Effector memory CD4-positive, alpha-beta T cell (primary cell): ENCODE results near the gene KERA.

Experiments
- DNase-seq, 3 donors: peaks; one replicate each; pipeline ENCODE4 v3.0.0-alpha.2; 2020
- H3K27ac ChIP-seq: 2 replicates; pipeline ENCODE4 v1.7.0; 2013; ENCODE audit warnings: mild to moderate bottlenecking, low read length, moderate library complexity; ENCODE audit not compliant: insufficient read depth, poor library complexity, severe bottlenecking
- H3K27me3 ChIP-seq: replicated peaks from 2 replicates; pipeline ENCODE4 v1.7.0; 2013; ENCODE audit warnings: mild to moderate bottlenecking, low read length; ENCODE audit not compliant: insufficient read depth, control insufficient read depth, poor library complexity, severe bottlenecking
- H3K36me3 ChIP-seq: 2 replicates; pipeline ENCODE4 v1.7.0; 2013; ENCODE audit warnings: mild to moderate bottlenecking, low read length, moderate library complexity; ENCODE audit not compliant: control insufficient read depth, insufficient read depth
- H3K4me1 ChIP-seq: 2 replicates; pipeline ENCODE4 v1.7.0; 2013; ENCODE audit warnings: low read length, mild to moderate bottlenecking; ENCODE audit not compliant: control insufficient read depth, insufficient read depth, poor library complexity, severe bottlenecking
- H3K4me3 ChIP-seq: 2 replicates; pipeline ENCODE4 v1.7.0; 2013; ENCODE audit warnings: low read length, low read depth, mild to moderate bottlenecking; ENCODE audit not compliant: insufficient read depth, poor library complexity, severe bottlenecking
- H3K9me3 ChIP-seq: 2 replicates; pipeline ENCODE4 v1.7.0; 2013; ENCODE audit warnings: mild to moderate bottlenecking, low read length, moderate library complexity; ENCODE audit not compliant: control insufficient read depth
- total RNA-seq, 3 donors: gene quantifications; one replicate each; lab custom pipeline; 2026; lab: John Stamatoyannopoulos, UW

The KERA gene, protein sequence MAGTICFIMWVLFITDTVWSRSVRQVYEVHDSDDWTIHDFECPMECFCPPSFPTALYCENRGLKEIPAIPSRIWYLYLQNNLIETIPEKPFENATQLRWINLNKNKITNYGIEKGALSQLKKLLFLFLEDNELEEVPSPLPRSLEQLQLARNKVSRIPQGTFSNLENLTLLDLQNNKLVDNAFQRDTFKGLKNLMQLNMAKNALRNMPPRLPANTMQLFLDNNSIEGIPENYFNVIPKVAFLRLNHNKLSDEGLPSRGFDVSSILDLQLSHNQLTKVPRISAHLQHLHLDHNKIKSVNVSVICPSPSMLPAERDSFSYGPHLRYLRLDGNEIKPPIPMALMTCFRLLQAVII
- total RNA-seq: 0 reads per million in 3 donors

- Histone ChIP-seq H3K4me1 (no peaks in the 10 kb centered on the region), H3K9me3 (no peaks in the 10 kb centered on the region), H3K27me3 (no peaks in the 10 kb centered on the region), H3K27ac (no peak within 1 kb of the TSS), H3K36me3 (no peaks in the 10 kb centered on the region), H3K4me3 (no peak within 1 kb of the TSS)
- DNase-seq: no peak
Measured at GRCh38 chr12:91057368-91058165, at the start of gene KERA. KERA (minus strand) TSS chr12:91058024; CDS start chr12:91056281, 1,743 bp downstream.

DNA sequence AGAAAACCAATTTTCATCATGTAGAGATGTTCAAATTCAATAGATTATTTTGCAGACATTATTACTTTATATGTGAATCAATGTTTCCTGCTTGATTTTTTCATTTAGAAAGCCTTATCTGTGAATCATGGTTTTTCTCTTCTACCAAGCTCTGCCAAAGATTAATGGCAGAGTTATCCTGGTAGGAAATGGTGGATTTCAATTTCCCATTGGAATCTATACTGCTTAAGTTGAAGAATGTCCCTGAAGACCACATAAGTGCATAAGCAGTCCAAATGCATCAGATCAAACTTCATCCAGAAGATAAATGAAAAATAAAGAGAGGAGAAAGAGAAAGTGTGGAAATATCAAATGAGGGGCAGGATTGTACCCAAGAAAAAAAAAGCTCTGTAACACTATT lies 48.5 kb upstream of the KERA start:
- DNase-seq: no peak
- Histone ChIP-seq H3K4me1 (no peaks in the 10 kb centered on the region), H3K4me3 (no peak overlapping the region), H3K27me3 (no peaks in the 10 kb centered on the region), H3K27ac (no peak overlapping the region), H3K36me3 (no peaks in the 10 kb centered on the region), H3K9me3 (no peaks in the 10 kb centered on the region)

DNA sequence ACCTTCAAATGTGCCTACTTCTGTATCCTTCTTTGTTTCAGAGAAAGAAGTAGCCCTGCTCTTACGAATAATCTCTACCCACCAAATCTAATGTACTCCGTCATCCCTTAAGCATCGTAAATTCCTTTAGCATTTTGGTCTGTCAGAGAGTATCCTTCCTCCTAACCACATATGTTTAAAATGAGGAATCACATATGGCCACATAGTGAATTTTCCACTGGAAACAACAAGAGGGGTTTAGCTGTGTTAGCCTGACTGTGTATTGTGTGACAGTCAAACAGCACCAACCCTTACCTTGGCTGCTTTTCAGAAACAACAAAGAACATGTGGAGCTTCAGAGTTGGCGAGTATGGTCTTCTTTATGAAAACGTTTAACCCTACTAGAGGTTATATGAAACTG lies 48.0 kb upstream of the KERA start:
- Histone ChIP-seq H3K9me3 (no peaks in the 10 kb centered on the region), H3K4me3 (no peak overlapping the region), H3K27ac (no peak overlapping the region), H3K27me3 (no peaks in the 10 kb centered on the region), H3K36me3 (no peaks in the 10 kb centered on the region), H3K4me1 (no peaks in the 10 kb centered on the region)
- no peak for DNase-seq

GRCh38 chr12:91104812-91105466 lies 47.1 kb upstream of the KERA start:
- no peaks in the 10 kb centered on the region for H3K4me1 ChIP-seq
- no peaks in the 10 kb centered on the region for H3K9me3 ChIP-seq
- H3K4me3 ChIP-seq: no peak overlapping the region
- H3K36me3 ChIP-seq: no peaks in the 10 kb centered on the region
- no peak for DNase-seq
- no peak overlapping the region for H3K27ac ChIP-seq
- no peaks in the 10 kb centered on the region for H3K27me3 ChIP-seq

- DNase-seq: no peak
- H3K27me3 ChIP-seq: no peaks in the 10 kb centered on the region
- H3K9me3 ChIP-seq: no peaks in the 10 kb centered on the region
- no peak overlapping the region for H3K27ac ChIP-seq
- no peaks in the 10 kb centered on the region for H3K36me3 ChIP-seq
- no peak overlapping the region for H3K4me3 ChIP-seq
- no peaks in the 10 kb centered on the region for H3K4me1 ChIP-seq
Measured at GRCh38 chr12:91103624-91104023, 45.8 kb upstream of the KERA start.

DNA sequence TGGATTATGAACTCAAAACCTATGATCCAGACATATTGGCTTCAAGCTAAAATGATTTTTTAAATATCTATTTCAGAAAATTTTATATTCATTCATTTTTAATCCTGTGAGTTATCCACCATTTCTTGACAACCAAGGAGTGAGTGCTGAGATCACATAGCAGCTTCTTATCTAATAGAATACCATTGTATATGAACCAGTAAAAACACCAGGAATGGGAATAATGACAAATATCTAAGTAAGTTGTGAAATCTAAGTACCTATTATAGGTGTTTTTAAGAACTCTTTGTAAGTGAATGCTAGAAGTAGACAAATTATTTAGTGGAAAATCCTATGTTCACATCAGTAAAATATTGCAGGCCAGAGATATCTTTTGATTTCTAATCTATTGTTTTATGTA lies 45.3 kb upstream of the KERA start:
- Histone ChIP-seq H3K36me3 (no peaks in the 10 kb centered on the region), H3K4me1 (no peaks in the 10 kb centered on the region), H3K4me3 (no peak overlapping the region), H3K27me3 (no peaks in the 10 kb centered on the region), H3K9me3 (no peaks in the 10 kb centered on the region), H3K27ac (no peak overlapping the region)
- no peak for DNase-seq

- Histone ChIP-seq H3K27me3 (no peaks in the 10 kb centered on the region), H3K36me3 (no peaks in the 10 kb centered on the region), H3K9me3 (no peaks in the 10 kb centered on the region), H3K27ac (no peak overlapping the region), H3K4me3 (no peak overlapping the region), H3K4me1 (no peaks in the 10 kb centered on the region)
- no peak for DNase-seq
Measured at GRCh38 chr12:91100906-91101305, 43.1 kb upstream of the KERA start.

DNA sequence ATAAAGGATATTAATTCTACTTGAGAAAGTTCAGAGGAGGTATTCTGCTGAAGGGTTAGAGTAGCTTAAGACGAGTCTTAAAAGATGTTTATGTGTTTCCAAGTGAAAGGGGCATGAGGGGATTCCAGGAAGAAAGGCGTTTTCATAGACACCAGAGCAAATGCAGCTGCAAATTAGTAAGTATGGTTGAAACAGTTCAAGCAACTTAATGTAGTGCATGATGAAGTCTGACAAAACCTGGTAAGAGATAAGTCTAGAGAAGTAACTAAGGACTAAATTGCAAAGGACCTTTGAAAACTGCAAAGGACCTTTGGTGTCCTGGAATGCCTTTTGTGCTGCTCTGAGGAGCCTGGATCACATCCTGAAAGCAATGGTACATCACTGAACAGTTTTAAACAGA lies 42.0 kb upstream of the KERA start:
- Histone ChIP-seq H3K4me3 (no peak overlapping the region), H3K27ac (no peak overlapping the region), H3K4me1 (no peaks in the 10 kb centered on the region), H3K27me3 (no peaks in the 10 kb centered on the region), H3K36me3 (no peaks in the 10 kb centered on the region), H3K9me3 (no peaks in the 10 kb centered on the region)
- no peak for DNase-seq

GRCh38 chr12:91099341-91099740 lies 41.5 kb upstream of the KERA start:
- H3K27ac ChIP-seq: no peak overlapping the region
- H3K36me3 ChIP-seq: no peaks in the 10 kb centered on the region
- H3K27me3 ChIP-seq: no peaks in the 10 kb centered on the region
- no peak overlapping the region for H3K4me3 ChIP-seq
- H3K4me1 ChIP-seq: no peaks in the 10 kb centered on the region
- no peak for DNase-seq
- no peaks in the 10 kb centered on the region for H3K9me3 ChIP-seq

- Histone ChIP-seq H3K4me1 (no peaks in the 10 kb centered on the region), H3K27me3 (no peaks in the 10 kb centered on the region), H3K27ac (no peak overlapping the region), H3K4me3 (no peak overlapping the region), H3K36me3 (no peaks in the 10 kb centered on the region), H3K9me3 (no peaks in the 10 kb centered on the region)
- DNase-seq: no peak
Measured at GRCh38 chr12:91098941-91099340, 41.1 kb upstream of the KERA start.
